Hepatocyte (in vitro differentiated cells): ENCODE measurements around the gene SSR1. TPM values are rescaled to one million over a fixed set of nuclear protein-coding genes. Genes with fewer than 3 reads are reported as not detected.

Source experiments
- DNase-seq: peaks from one replicate; pipeline ENCODE4 v3.0.0-alpha.2; 2016; ENCODE audit warnings: low spot score
- H2AFZ ChIP-seq: fragments of 200-600 bp; sonication (generic); 2 replicates; pipeline ENCODE4 v1.6.0; 2016; ENCODE audit warnings: antibody characterized with exemption, mild to moderate bottlenecking
- H3K27ac ChIP-seq: fragments of 200-600 bp; sonication (generic); 2 replicates; pipeline ENCODE4 v1.5.1; 2016; ENCODE audit warnings: mild to moderate bottlenecking
- H3K27me3 ChIP-seq: fragments of 200-600 bp; sonication (generic); 2 replicates; pipeline ENCODE4 v1.6.1; 2016
- H3K36me3 ChIP-seq: fragments of 200-600 bp; sonication (generic); replicated peaks from 2 replicates; pipeline ENCODE4 v1.5.1; 2016; ENCODE audit warnings: low read depth; ENCODE audit not compliant: insufficient read depth
- H3K4me1 ChIP-seq: fragments of 200-600 bp; sonication (generic); 2 replicates; pipeline ENCODE4 v1.5.1; 2016; ENCODE audit warnings: mild to moderate bottlenecking, moderate library complexity; ENCODE audit not compliant: insufficient read depth
- H3K4me2 ChIP-seq: fragments of 200-600 bp; sonication (generic); 2 replicates; pipeline ENCODE4 v1.6.0; 2016
- H3K4me3 ChIP-seq: fragments of 200-600 bp; sonication (generic); 2 replicates; pipeline ENCODE4 v1.5.1; 2016; ENCODE audit warnings: mild to moderate bottlenecking
- H3K79me2 ChIP-seq: fragments of 200-600 bp; sonication (generic); 2 replicates; pipeline ENCODE4 v1.6.0; 2017; ENCODE audit warnings: mild to moderate bottlenecking
- H3K9me2 ChIP-seq: fragments of 200-600 bp; sonication (generic); replicated peaks from 2 replicates; pipeline ENCODE4 v1.6.0; 2017; ENCODE audit warnings: mild to moderate bottlenecking; ENCODE audit not compliant: insufficient read depth
- H3K9me3 ChIP-seq: fragments of 200-600 bp; sonication (generic); 2 replicates; pipeline ENCODE4 v1.5.1; 2016; ENCODE audit warnings: low read depth, mild to moderate bottlenecking
- H4K20me1 ChIP-seq: fragments of 200-600 bp; sonication (generic); 2 replicates; pipeline ENCODE4 v1.6.0; 2016; ENCODE audit warnings: mild to moderate bottlenecking; ENCODE audit not compliant: insufficient read depth, poor library complexity, severe bottlenecking
- EZH2 ChIP-seq: fragments of 200-600 bp; sonication (generic); IDR thresholded peaks from 2 replicates; pipeline ENCODE4 v1.6.1; 2016; ENCODE audit warnings: antibody characterized with exemption, mild to moderate bottlenecking, borderline replicate concordance
- EZH2phosphoT487 ChIP-seq: fragments of 200-600 bp; sonication (generic); IDR thresholded peaks from one replicate; pipeline ENCODE4 v1.6.1; 2018; ENCODE audit warnings: antibody characterized with exemption, mild to moderate bottlenecking, low read depth, moderate library complexity; ENCODE audit not compliant: unreplicated experiment, severe bottlenecking
- WGBS: methylation state at CpG from one replicate; pipeline ENCODE4 v1.1.6; 2016; ENCODE audit warnings: low lambda C conversion rate; ENCODE audit errors: missing lambda C conversion rate; 5-methylcytosine and 5-hydroxymethylcytosine counted together
- polyA plus RNA-seq: library from polyadenylated mRNA; unstranded; fragments of >200 nt; fragmentation: Nextera tagmentation; extraction: Ambion mirVana; gene quantifications from 2 replicates; pipeline ENCODE4 v1.2.1, GENCODE V29; 2016
- total RNA-seq: library from RNA; depleted of rRNA; stranded (reverse); fragments of >200 nt; gene quantifications from 2 replicates; pipeline ENCODE4 v1.2.3, GENCODE V29; 2014
- TF ChIP-seq, protein P1 (sequence below): fragments of 200-600 bp; sonication (generic); IDR thresholded peaks from 2 replicates; pipeline ENCODE4 v1.5.1; 2016; ENCODE audit warnings: antibody characterized with exemption, mild to moderate bottlenecking; ENCODE audit not compliant: poor library complexity

Gene SSR1
- total and polyA plus RNA-seq, 2 experiments from 2014 or later, result 170 to 195 TPM

DNA sequence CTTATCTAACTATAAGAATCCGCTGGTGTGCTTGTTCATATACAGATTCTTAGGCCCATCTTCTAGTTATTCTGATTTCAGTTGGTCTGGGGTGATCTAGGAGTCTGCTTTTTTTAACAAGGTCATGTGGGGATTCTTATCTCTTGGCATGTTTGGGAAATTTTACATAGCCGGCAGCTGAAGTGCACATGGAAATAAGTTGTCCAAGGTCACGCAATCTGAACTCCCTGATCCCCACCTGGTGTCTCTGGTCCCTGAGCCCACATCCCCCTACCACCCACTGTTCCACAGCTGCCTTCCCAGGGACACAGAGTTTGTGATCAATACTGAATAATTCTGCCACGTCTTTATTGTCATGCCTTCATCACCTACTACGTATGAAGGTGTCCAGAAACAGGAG, 90.8 kb downstream of the SSR1 start:
- no peak overlapping the region for H2AFZ ChIP-seq
- H3K4me1 ChIP-seq, result no peaks in the 10 kb centered on the region
- H3K9me3 ChIP-seq, result no peaks in the 10 kb centered on the region
- TF ChIP-seq EZH2phosphoT487, result no peak
- TF ChIP-seq, protein P1, sequence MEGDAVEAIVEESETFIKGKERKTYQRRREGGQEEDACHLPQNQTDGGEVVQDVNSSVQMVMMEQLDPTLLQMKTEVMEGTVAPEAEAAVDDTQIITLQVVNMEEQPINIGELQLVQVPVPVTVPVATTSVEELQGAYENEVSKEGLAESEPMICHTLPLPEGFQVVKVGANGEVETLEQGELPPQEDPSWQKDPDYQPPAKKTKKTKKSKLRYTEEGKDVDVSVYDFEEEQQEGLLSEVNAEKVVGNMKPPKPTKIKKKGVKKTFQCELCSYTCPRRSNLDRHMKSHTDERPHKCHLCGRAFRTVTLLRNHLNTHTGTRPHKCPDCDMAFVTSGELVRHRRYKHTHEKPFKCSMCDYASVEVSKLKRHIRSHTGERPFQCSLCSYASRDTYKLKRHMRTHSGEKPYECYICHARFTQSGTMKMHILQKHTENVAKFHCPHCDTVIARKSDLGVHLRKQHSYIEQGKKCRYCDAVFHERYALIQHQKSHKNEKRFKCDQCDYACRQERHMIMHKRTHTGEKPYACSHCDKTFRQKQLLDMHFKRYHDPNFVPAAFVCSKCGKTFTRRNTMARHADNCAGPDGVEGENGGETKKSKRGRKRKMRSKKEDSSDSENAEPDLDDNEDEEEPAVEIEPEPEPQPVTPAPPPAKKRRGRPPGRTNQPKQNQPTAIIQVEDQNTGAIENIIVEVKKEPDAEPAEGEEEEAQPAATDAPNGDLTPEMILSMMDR, result no peak
- no peak for TF ChIP-seq EZH2
- H3K27me3 ChIP-seq, result no peaks in the 10 kb centered on the region
- no peak overlapping the region for H3K27ac ChIP-seq
- no peak overlapping the region for H3K4me2 ChIP-seq
- H3K36me3 ChIP-seq, result no peaks in the 10 kb centered on the region
- no peaks in the 10 kb centered on the region for H4K20me1 ChIP-seq
- DNase-seq, result no peak
- H3K4me3 ChIP-seq, result no peak overlapping the region
- WGBS, result 90% methylated on average over 5 of the region's 5 CpGs
- peaks cover 5% of the 10 kb centered on the region for H3K79me2 ChIP-seq
- no peaks in the 10 kb centered on the region for H3K9me2 ChIP-seq

DNA sequence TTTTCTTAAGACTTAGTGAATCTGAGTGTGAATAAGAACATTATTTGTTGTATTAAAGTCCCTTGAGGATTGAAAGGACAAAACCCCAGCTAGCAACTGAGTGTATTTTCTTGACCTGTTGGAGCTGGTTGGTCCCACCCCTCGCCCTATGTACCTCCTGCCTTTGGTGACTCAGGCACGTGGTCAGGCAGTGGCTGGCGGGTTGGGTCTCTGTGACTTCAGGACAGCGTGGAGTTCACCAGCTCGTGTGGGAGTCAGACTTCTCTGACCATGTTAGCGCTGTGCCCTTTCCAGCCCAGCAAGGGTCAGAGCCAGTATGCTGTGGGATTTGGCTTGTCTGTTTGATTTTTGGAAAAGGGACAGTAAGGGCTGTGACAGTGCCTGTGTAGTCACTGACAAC, 93.7 kb downstream of the SSR1 start:
- peak; percentile 37 for DNase-seq
- Histone ChIP-seq H4K20me1 (no peaks in the 10 kb centered on the region), H3K9me2 (no peaks in the 10 kb centered on the region), H2AFZ (no peak overlapping the region), H3K9me3 (no peaks in the 10 kb centered on the region), H3K27me3 (no peaks in the 10 kb centered on the region), H3K36me3 (no peaks in the 10 kb centered on the region), H3K79me2 (peaks cover 5% of the 10 kb centered on the region), H3K27ac (no peak overlapping the region), H3K4me3 (no peak overlapping the region), H3K4me2 (no peak overlapping the region), H3K4me1 (no peaks in the 10 kb centered on the region)
- TF ChIP-seq EZH2phosphoT487, result no peak
- WGBS, result 91% methylated on average over 6 of the region's 6 CpGs

DNA sequence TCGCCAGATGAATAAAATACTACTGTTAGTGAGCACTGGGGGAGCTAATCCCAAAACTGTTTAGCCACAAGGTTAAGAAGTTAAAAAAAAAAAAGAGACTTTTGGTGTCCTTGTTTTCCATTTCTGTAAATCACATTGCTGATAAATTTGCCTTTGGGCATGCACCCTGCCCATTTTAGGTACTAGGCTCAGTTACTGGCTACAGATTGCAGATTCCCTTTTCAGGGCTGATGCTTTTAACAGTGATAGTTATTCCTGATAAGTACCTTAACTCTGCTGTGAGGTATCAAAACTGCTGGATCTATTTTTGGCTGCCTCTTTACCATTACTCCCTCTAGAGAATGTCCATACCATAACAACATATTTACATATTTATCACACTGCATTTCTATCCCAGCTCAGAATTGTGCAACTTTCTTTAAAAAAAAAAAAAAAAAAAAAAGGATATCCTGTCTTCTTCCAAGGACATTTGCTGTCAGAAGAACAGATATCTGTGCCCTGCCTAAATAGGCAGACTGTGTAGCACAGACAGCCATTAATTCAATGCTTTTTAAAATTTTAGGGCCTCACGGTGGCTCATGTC, 94.5 kb downstream of the SSR1 start:
- H3K4me1 ChIP-seq, result no peaks in the 10 kb centered on the region
- DNase-seq, result no peak
- no peak for TF ChIP-seq EZH2
- no peak for TF ChIP-seq EZH2phosphoT487
- TF ChIP-seq, protein P1, result no peak
- no peak overlapping the region for H3K4me3 ChIP-seq
- H3K36me3 ChIP-seq, result no peaks in the 10 kb centered on the region
- no peak overlapping the region for H3K27ac ChIP-seq
- H3K9me3 ChIP-seq, result no peaks in the 10 kb centered on the region
- no peaks in the 10 kb centered on the region for H3K27me3 ChIP-seq
- H3K4me2 ChIP-seq, result no peak overlapping the region
- peaks cover 5% of the 10 kb centered on the region for H3K79me2 ChIP-seq
- no peaks in the 10 kb centered on the region for H4K20me1 ChIP-seq
- 90% methylated on average over 2 of the region's 2 CpGs for WGBS
- no peak overlapping the region for H2AFZ ChIP-seq
- H3K9me2 ChIP-seq, result no peaks in the 10 kb centered on the region

Other genes starting within 250 kb of the SSR1 start
- gene RREB1, start 205.2 kb downstream of the SSR1 start, total RNA-seq, result 23.6 and 28.7 TPM in 2 replicates
- 15.2 and 19.7 TPM in 2 replicates for gene RREB1, start 205.2 kb downstream of the SSR1 start, polyA plus RNA-seq
- 0.17 TPM in 1 of 2 replicates, not detected in the other for gene CAGE1, start 76.5 kb upstream of the SSR1 start, total RNA-seq
- gene CAGE1, start 76.5 kb upstream of the SSR1 start, polyA plus RNA-seq, result not detected in 2 replicates
- gene RIOK1, start 76.6 kb upstream of the SSR1 start, total RNA-seq, result 15.5 and 15.6 TPM in 2 replicates
- 19.2 and 19.6 TPM in 2 replicates for gene RIOK1, start 76.6 kb upstream of the SSR1 start, polyA plus RNA-seq
- gene DSP, start 228.5 kb upstream of the SSR1 start, total RNA-seq, result 123 and 156 TPM in 2 replicates
- 73.7 and 78.1 TPM in 2 replicates for gene DSP, start 228.5 kb upstream of the SSR1 start, polyA plus RNA-seq